Measurements from ENCODE around the gene PIP5KL1. TPM values are rescaled to one million over a fixed set of nuclear protein-coding genes. Genes with fewer than 3 reads are reported as not detected.

The PIP5KL1 gene
- polyA plus RNA-seq, 1 donor (not counting 4 experiments of a cell fraction or from before 2014, with no cell fraction given): 4.4 TPM

- Histone ChIP-seq H3K79me2 (ENCODE audit: control insufficient read depth, insufficient read depth, low read length) (peaks cover 33% of the 10 kb centered on the region), H3K27me3 (ENCODE audit: control insufficient read depth, extremely low read depth, insufficient read depth, low read length) (no peaks in the 10 kb centered on the region), H2AFZ (ENCODE audit: control insufficient read depth, low read length) (peak within 1 kb of the TSS; percentile 75), H3K4me1 (ENCODE audit: control insufficient read depth, extremely low read depth, insufficient read depth, low read length) (peaks cover 22% of the 10 kb centered on the region), H3K4me2 (ENCODE audit: control insufficient read depth, extremely low read depth, insufficient read depth, low read depth, low read length) (peak within 1 kb of the TSS; percentile 73), H3K9me3 (ENCODE audit: control insufficient read depth, low read depth, low read length) (no peaks in the 10 kb centered on the region), H3K9ac (ENCODE audit: control insufficient read depth, extremely low read depth, insufficient read depth, low read length) (peak within 1 kb of the TSS; percentile 84), H3K27ac (ENCODE audit: control insufficient read depth, insufficient read depth, low read length) (peak within 1 kb of the TSS; percentile 61), H3K36me3 (ENCODE audit: control insufficient read depth in 2 of 2, extremely low read depth in 1 of 2, insufficient read depth in 2 of 2, low read length in 2 of 2) (peaks cover 9 to 13% of the 10 kb centered on the region in 2 experiments), H3K9me1 (ENCODE audit: control insufficient read depth, extremely low read depth, insufficient read depth, low read length) (no peaks in the 10 kb centered on the region), H4K20me1 (ENCODE audit: control insufficient read depth, extremely low read depth, insufficient read depth, low read length) (peaks cover 2% of the 10 kb centered on the region), H3K4me3 (ENCODE audit: control insufficient read depth in 2 of 3, extremely low read depth in 1 of 3, insufficient read depth in 2 of 3, low read depth in 1 of 3, low read length in 3 of 3) (peak within 1 kb of the TSS; percentile 72 to 87 (median 78))
- TF ChIP-seq CTCF (optimal IDR thresholded peaks at IDR 0.05 in 1 of 3, IDR thresholded peaks at IDR 0.05 in 1 of 3, conservative IDR thresholded peaks at IDR 0.05 in 1 of 3; ENCODE audit: extremely low read depth in 1 of 3, insufficient read depth in 2 of 3, low read length in 3 of 3): no peak
- no peak for TF ChIP-seq EZH2 (IDR thresholded peaks at IDR 0.05; ENCODE audit: low read length)
- dilution Hi-C loops (cut with MboI; ENCODE audit: extremely low pct_ligation_motif_present, low sequenced_read_pairs): loop anchor here (25.0 kb wide), 1 partner anchor 125 kb away; the partner anchor contains the start of genes NAIF1 and SLC25A25
- DNase-seq (ENCODE audit: low read depth, low spot score) (no peak), FAIRE-seq (no peak)
These were observed 7.1 kb upstream of the PIP5KL1 start, which contains the start of gene DPM2 for GRCh38 chr9:127937388-127938297. DPM2 (minus strand) TSS chr9:127937854; CDS start chr9:127937820, 34 bp downstream.

- no peak for DNase-seq (ENCODE audit: low read depth, low spot score)
- Histone ChIP-seq H3K9me1 (ENCODE audit: control insufficient read depth, extremely low read depth, insufficient read depth, low read length) (no peaks in the 10 kb centered on the region), H3K9ac (ENCODE audit: control insufficient read depth, extremely low read depth, insufficient read depth, low read length) (peak overlapping the region; percentile 84), H3K4me1 (ENCODE audit: control insufficient read depth, extremely low read depth, insufficient read depth, low read length) (peaks cover 22% of the 10 kb centered on the region), H4K20me1 (ENCODE audit: control insufficient read depth, extremely low read depth, insufficient read depth, low read length) (peaks cover 2% of the 10 kb centered on the region), H3K27ac (ENCODE audit: control insufficient read depth, insufficient read depth, low read length) (peak overlapping the region; percentile 61), H3K36me3 (ENCODE audit: control insufficient read depth in 2 of 2, extremely low read depth in 1 of 2, insufficient read depth in 2 of 2, low read length in 2 of 2) (peaks cover 9 to 11% of the 10 kb centered on the region in 2 experiments), H3K79me2 (ENCODE audit: control insufficient read depth, insufficient read depth, low read length) (peaks cover 33% of the 10 kb centered on the region), H3K27me3 (ENCODE audit: control insufficient read depth, extremely low read depth, insufficient read depth, low read length) (no peaks in the 10 kb centered on the region), H3K9me3 (ENCODE audit: control insufficient read depth, low read depth, low read length) (no peaks in the 10 kb centered on the region), H3K4me3 (ENCODE audit: control insufficient read depth in 2 of 3, extremely low read depth in 1 of 3, insufficient read depth in 2 of 3, low read depth in 1 of 3, low read length in 3 of 3) (peak overlapping the region; percentile 72 to 87 (median 78)), H3K4me2 (ENCODE audit: control insufficient read depth, extremely low read depth, insufficient read depth, low read depth, low read length) (peak overlapping the region; percentile 73), H2AFZ (ENCODE audit: control insufficient read depth, low read length) (peak overlapping the region; percentile 75)
- dilution Hi-C loops (cut with MboI; ENCODE audit: extremely low pct_ligation_motif_present, low sequenced_read_pairs): loop anchor here (25.0 kb wide), 1 partner anchor 125 kb away; the partner anchor contains the start of genes NAIF1 and SLC25A25
- no peak for FAIRE-seq
- no peak for TF ChIP-seq CTCF (optimal IDR thresholded peaks at IDR 0.05 in 1 of 3, IDR thresholded peaks at IDR 0.05 in 1 of 3, conservative IDR thresholded peaks at IDR 0.05 in 1 of 3; ENCODE audit: extremely low read depth in 1 of 3, insufficient read depth in 2 of 3, low read length in 3 of 3)
- TF ChIP-seq EZH2 (IDR thresholded peaks at IDR 0.05; ENCODE audit: low read length): no peak
These were observed 6.4 kb upstream of the PIP5KL1 start for GRCh38 chr9:127937056-127937387.

Measured in keratinocyte (primary cell).